ENCODE measurements around the gene NLRP14. TPM values are rescaled to one million over a fixed set of nuclear protein-coding genes. Genes with fewer than 3 reads are reported as not detected.

Gene NLRP14
- total RNA-seq, 1 experiment from 2014 or later = 0.11 TPM

Other genes starting within 250 kb of the NLRP14 start
- 0.15 TPM in 1 of 2 replicates, not detected in the other for gene OR2AG2, start 248.5 kb upstream of the NLRP14 start, total RNA-seq (2014; rRNA removed)
- not detected in 2 replicates for gene OR2AG1, start 237.5 kb upstream of the NLRP14 start, total RNA-seq (2014; rRNA removed)
- gene OR6A2, start 220.8 kb upstream of the NLRP14 start, total RNA-seq (2014; rRNA removed) = 0.06 and 0.07 TPM in 2 replicates
- gene OR10A5, start 174.8 kb upstream of the NLRP14 start, total RNA-seq (2014; rRNA removed) = not detected in 2 replicates
- not detected in 2 replicates for gene OR10A2, start 157.4 kb upstream of the NLRP14 start, total RNA-seq (2014; rRNA removed)
- gene OR10A4, start 143.9 kb upstream of the NLRP14 start, total RNA-seq (2014; rRNA removed) = not detected in 2 replicates
- 0.11 TPM in 1 of 2 replicates, not detected in the other for gene OR2D2, start 128.0 kb upstream of the NLRP14 start, total RNA-seq (2014; rRNA removed)
- gene OR2D3, start 99.5 kb upstream of the NLRP14 start, total RNA-seq (2014; rRNA removed) = not detected in 2 replicates
- gene ZNF215, start 94.1 kb upstream of the NLRP14 start, total RNA-seq (2014; rRNA removed) = 4.5 and 5.4 TPM in 2 replicates
- gene ZNF214, start 133 bp upstream of the NLRP14 start, total RNA-seq (2014; rRNA removed) = 0.58 and 1.4 TPM in 2 replicates
- 0.15 TPM in 1 of 2 replicates, not detected in the other for gene RBMXL2, start 68.5 kb downstream of the NLRP14 start, total RNA-seq (2014; rRNA removed)
- gene SYT9, start 231.4 kb downstream of the NLRP14 start, total RNA-seq (2014; rRNA removed) = 6.3 and 7.4 TPM in 2 replicates